Measurements from ENCODE around the gene NEDD8.

NEDD8 gene

GRCh38 chr14:24194186-24194872 is 37.8 kb downstream of the NEDD8 start:
- no peak for DNase-seq

GRCh38 chr14:24192933-24193332 is 39.2 kb downstream of the NEDD8 start:
- DNase-seq, result no peak

- no peak for DNase-seq
Measured at GRCh38 chr14:24190416-24190815, 41.8 kb downstream of the NEDD8 start.

GRCh38 chr14:24189460-24189859 is 42.7 kb downstream of the NEDD8 start:
- DNase-seq, result no peak

- DNase-seq, result no peak
Measured at GRCh38 chr14:24189059-24189375, 43.1 kb downstream of the NEDD8 start.

GRCh38 chr14:24188251-24189058 is 43.7 kb downstream of the NEDD8 start, which contains the start of gene IPO4:
Gene IPO4, minus strand, starts transcription at chr14:24188816. Its CDS starts 29 bp downstream, at chr14:24188787.
- peak; percentile 95 for DNase-seq

- no peak for DNase-seq
Measured at GRCh38 chr14:24187539-24187915, 44.6 kb downstream of the NEDD8 start.

- no peak for DNase-seq
Measured at GRCh38 chr14:24186831-24187538, 45.2 kb downstream of the NEDD8 start.

GRCh38 chr14:24185741-24186140 is 46.4 kb downstream of the NEDD8 start:
- no peak for DNase-seq

- DNase-seq, result no peak
Measured at GRCh38 chr14:24185026-24185425, 47.1 kb downstream of the NEDD8 start.

GRCh38 chr14:24184104-24184970 is 47.8 kb downstream of the NEDD8 start:
- no peak for DNase-seq

GRCh38 chr14:24183014-24183481 is 49.1 kb downstream of the NEDD8 start:
- no peak for DNase-seq

- no peak for DNase-seq
Measured at GRCh38 chr14:24182110-24182882, 49.9 kb downstream of the NEDD8 start.

- DNase-seq, result no peak
Measured at GRCh38 chr14:24181371-24182077, 50.6 kb downstream of the NEDD8 start.

- DNase-seq, result peak; percentile 94
Measured at GRCh38 chr14:24179961-24180796, 52.0 kb downstream of the NEDD8 start.

GRCh38 chr14:24179294-24179960 is 52.7 kb downstream of the NEDD8 start:
- DNase-seq, result no peak

GRCh38 chr14:24178399-24179178 is 53.6 kb downstream of the NEDD8 start:
- DNase-seq, result no peak

- DNase-seq, result no peak
Measured at GRCh38 chr14:24177891-24178290, 54.3 kb downstream of the NEDD8 start.
